ENCODE measurements around the gene MVK.

GRCh38 chr12:109596418-109597244 is 23.0 kb downstream of the MVK start:
- TF ChIP-seq CTCF (conservative IDR thresholded peaks at IDR 0.05) (no peak), EZH2 (IDR thresholded peaks at IDR 0.05; ENCODE audit: low read depth) (no peak)

All from PC-9 (cell line).